Measurements from ENCODE around the gene SIM2. TPM values are rescaled to one million over a fixed set of nuclear protein-coding genes. Genes with fewer than 3 reads are reported as not detected.

The SIM2 gene
- total and polyA plus RNA-seq, 12 donors = 0.01 to 0.16 (median 0.15) TPM; not detected in 9

- DNase-seq = no peak
- Histone ChIP-seq H3K27ac (no peak overlapping the region), H3K27me3 (peaks cover 87 to 100% (median 100%) of the 10 kb centered on the region in 7 donors), H3K36me3 (no peaks in the 10 kb centered on the region), H3K4me1 (peaks cover 16 to 75% (median 56%) of the 10 kb centered on the region in 9 donors), H3K9me3 (no peaks in the 10 kb centered on the region), H3K4me3 (no peak overlapping the region)
- intact Hi-C loops (cut with DNase I) = no loop called here
- no peak for TF ChIP-seq CTCF (IDR thresholded peaks at IDR 0.05)
- WGBS, 2 donors = 28 to 34% methylated on average over 3 of the region's 3 CpGs
- ATAC-seq = no peak
Measured at GRCh38 chr21:36703123-36703522, 4.2 kb downstream of the SIM2 start.

GRCh38 chr21:36703626-36704280, 4.8 kb downstream of the SIM2 start:
- no peaks in the 10 kb centered on the region for H3K9me3 ChIP-seq
- ATAC-seq = no peak
- no peak for DNase-seq
- WGBS, 2 donors = 13 to 16% methylated on average over 15 of the region's 15 CpGs
- peaks cover 87 to 100% (median 100%) of the 10 kb centered on the region in 7 donors for H3K27me3 ChIP-seq
- no peak overlapping the region for H3K27ac ChIP-seq
- TF ChIP-seq CTCF (IDR thresholded peaks at IDR 0.05) = no peak
- peaks cover 19 to 75% (median 56%) of the 10 kb centered on the region in 9 donors for H3K4me1 ChIP-seq
- no peaks in the 10 kb centered on the region for H3K36me3 ChIP-seq
- intact Hi-C loops (cut with DNase I) = no loop called here
- H3K4me3 ChIP-seq = no peak overlapping the region

GRCh38 chr21:36704281-36704957, 5.5 kb downstream of the SIM2 start:
- H3K36me3 ChIP-seq = no peaks in the 10 kb centered on the region
- H3K27me3 ChIP-seq = peaks cover 87 to 100% (median 100%) of the 10 kb centered on the region in 7 donors
- WGBS, 2 donors = 2 to 4% methylated on average over 49 of the region's 49 CpGs
- no peak for TF ChIP-seq CTCF (IDR thresholded peaks at IDR 0.05)
- intact Hi-C loops (cut with DNase I) = no loop called here
- no peak for ATAC-seq
- DNase-seq = no peak
- H3K27ac ChIP-seq = no peak overlapping the region
- peak overlapping the region in 1 of 10 donors; percentile 22 for H3K4me3 ChIP-seq
- no peaks in the 10 kb centered on the region for H3K9me3 ChIP-seq
- peaks cover 16 to 77% (median 55%) of the 10 kb centered on the region in 9 donors for H3K4me1 ChIP-seq

- peaks cover 86 to 100% (median 100%) of the 10 kb centered on the region in 7 donors for H3K27me3 ChIP-seq
- intact Hi-C loops (cut with DNase I) = no loop called here
- no peak for TF ChIP-seq CTCF (IDR thresholded peaks at IDR 0.05)
- H3K36me3 ChIP-seq = no peaks in the 10 kb centered on the region
- DNase-seq (no peak), ATAC-seq (no peak)
- peaks cover 13 to 77% (median 48%) of the 10 kb centered on the region in 9 donors for H3K4me1 ChIP-seq
- H3K4me3 ChIP-seq = peak overlapping the region in 6 of 10 donors; percentile 1 to 26 (median 17)
- no peaks in the 10 kb centered on the region for H3K9me3 ChIP-seq
- no peak overlapping the region for H3K27ac ChIP-seq
- WGBS, 2 donors = 3 to 5% methylated on average over 38 to 39 of the region's 39 CpGs
Measured at GRCh38 chr21:36704958-36705678, 6.2 kb downstream of the SIM2 start.

Data from heart right ventricle (tissue), 16 donors.